Skeletal muscle tissue (tissue), 4 donors: Measurements from ENCODE around the gene NPFFR1. TPM values are rescaled to one million over a fixed set of nuclear protein-coding genes. Genes with fewer than 3 reads are reported as not detected.

Experiments
- H3K27ac ChIP-seq: one replicate; pipeline ENCODE4 v1.7.0; 2013; ENCODE audit warnings: mild to moderate bottlenecking, low read depth, low read length, inconsistent platforms
- H3K27me3 ChIP-seq, 3 donors: one replicate each; pipeline ENCODE4 v1.7.0; 2013; ENCODE audit warnings: low read length in 3 of 3; ENCODE audit not compliant: control insufficient read depth in 3 of 3, insufficient read depth in 3 of 3
- H3K36me3 ChIP-seq, 3 donors: one replicate each; pipeline ENCODE4 v1.7.0; 2013; ENCODE audit warnings: low read length in 3 of 3; ENCODE audit not compliant: control insufficient read depth in 3 of 3, insufficient read depth in 3 of 3
- H3K4me1 ChIP-seq, 3 donors: one replicate each; pipeline ENCODE4 v1.7.0; 2013; ENCODE audit warnings: low read length in 3 of 3, mild to moderate bottlenecking in 3 of 3; ENCODE audit not compliant: control insufficient read depth in 3 of 3, insufficient read depth in 3 of 3
- H3K4me3 ChIP-seq, 3 donors: one replicate each; pipeline ENCODE4 v1.7.0; 2013; ENCODE audit warnings: low read length in 3 of 3
- H3K9ac ChIP-seq, 3 donors: one replicate each; pipeline ENCODE4 v1.7.0; 2013; ENCODE audit warnings: low read length in 3 of 3, mild to moderate bottlenecking in 3 of 3, moderate library complexity in 2 of 3, low read depth in 1 of 3
- H3K9me3 ChIP-seq, 3 donors: one replicate each; pipeline ENCODE4 v1.7.0; 2013; ENCODE audit warnings: low read length in 3 of 3; ENCODE audit not compliant: control insufficient read depth in 3 of 3
- total RNA-seq: library from RNA; depleted of rRNA; stranded (reverse); fragments of >200 nt; gene quantifications from one replicate; pipeline ENCODE4 v1.2.3, GENCODE V29; 2014
- donor health status: Osteomylitis.

NPFFR1 gene
- total RNA-seq, 1 donor from 2014 or later, result under 0.01 TPM

GRCh38 chr10:70277396-70278030, 6.3 kb downstream of the NPFFR1 start:
- peaks cover 0 to 4% (median 0%) of the 10 kb centered on the region in 3 donors for H3K4me1 ChIP-seq
- no peaks in the 10 kb centered on the region for H3K36me3 ChIP-seq
- H3K9ac ChIP-seq, result no peak overlapping the region
- peaks cover 0 to 7% (median under 1%) of the 10 kb centered on the region in 3 donors for H3K27me3 ChIP-seq
- no peaks in the 10 kb centered on the region for H3K9me3 ChIP-seq
- no peak overlapping the region for H3K27ac ChIP-seq
- no peak overlapping the region for H3K4me3 ChIP-seq

- H3K27ac ChIP-seq, result no peak overlapping the region
- peaks cover 0 to 4% (median 0%) of the 10 kb centered on the region in 3 donors for H3K4me1 ChIP-seq
Measured at GRCh38 chr10:70274643-70275042, 9.2 kb downstream of the NPFFR1 start.

GRCh38 chr10:70272925-70273316, 10.9 kb downstream of the NPFFR1 start:
- Histone ChIP-seq H3K4me3 (no peak overlapping the region), H3K36me3 (no peaks in the 10 kb centered on the region), H3K27ac (no peak overlapping the region), H3K9me3 (no peaks in the 10 kb centered on the region), H3K9ac (no peak overlapping the region), H3K27me3 (no peaks in the 10 kb centered on the region), H3K4me1 (peaks cover 0 to 4% (median 0%) of the 10 kb centered on the region in 3 donors)

More at GRCh38 chr10:70274643-70275042, 9.2 kb downstream of the NPFFR1 start:
- Histone ChIP-seq H3K9me3 (no peaks in the 10 kb centered on the region), H3K9ac (no peak overlapping the region), H3K4me3 (no peak overlapping the region), H3K36me3 (no peaks in the 10 kb centered on the region), H3K27me3 (no peaks in the 10 kb centered on the region)

GRCh38 chr10:70271996-70272924, 11.5 kb downstream of the NPFFR1 start:
- H3K4me3 ChIP-seq, result no peak overlapping the region
- H3K27me3 ChIP-seq, result no peaks in the 10 kb centered on the region
- H3K36me3 ChIP-seq, result no peaks in the 10 kb centered on the region
- no peak overlapping the region for H3K9ac ChIP-seq
- H3K4me1 ChIP-seq, result peaks cover 0 to 4% (median 0%) of the 10 kb centered on the region in 3 donors
- H3K9me3 ChIP-seq, result no peaks in the 10 kb centered on the region
- no peak overlapping the region for H3K27ac ChIP-seq

- H3K4me3 ChIP-seq, result no peak overlapping the region
- no peak overlapping the region for H3K9ac ChIP-seq
- H3K9me3 ChIP-seq, result no peaks in the 10 kb centered on the region
- H3K27ac ChIP-seq, result no peak overlapping the region
- H3K27me3 ChIP-seq, result peaks cover 0 to 3% (median under 1%) of the 10 kb centered on the region in 3 donors
- H3K36me3 ChIP-seq, result no peaks in the 10 kb centered on the region
- peaks cover 0 to 4% (median 0%) of the 10 kb centered on the region in 3 donors for H3K4me1 ChIP-seq
Measured at GRCh38 chr10:70270952-70271351, 12.9 kb downstream of the NPFFR1 start.

GRCh38 chr10:70269741-70270140, 14.1 kb downstream of the NPFFR1 start:
- no peaks in the 10 kb centered on the region for H3K4me1 ChIP-seq
- H3K36me3 ChIP-seq, result no peaks in the 10 kb centered on the region
- H3K9me3 ChIP-seq, result no peaks in the 10 kb centered on the region
- H3K27ac ChIP-seq, result no peak overlapping the region
- H3K9ac ChIP-seq, result no peak overlapping the region
- H3K4me3 ChIP-seq, result no peak overlapping the region
- peaks cover 0 to 8% (median 3%) of the 10 kb centered on the region in 3 donors for H3K27me3 ChIP-seq

GRCh38 chr10:70268376-70268775, 15.4 kb downstream of the NPFFR1 start:
- Histone ChIP-seq H3K27me3 (peaks cover 0 to 8% (median 3%) of the 10 kb centered on the region in 3 donors), H3K4me3 (no peak overlapping the region), H3K36me3 (no peaks in the 10 kb centered on the region), H3K27ac (no peak overlapping the region), H3K9ac (no peak overlapping the region), H3K4me1 (no peaks in the 10 kb centered on the region), H3K9me3 (no peaks in the 10 kb centered on the region)

- H3K9ac ChIP-seq, result no peak overlapping the region
- H3K4me1 ChIP-seq, result no peaks in the 10 kb centered on the region
- H3K36me3 ChIP-seq, result no peaks in the 10 kb centered on the region
- no peak overlapping the region for H3K4me3 ChIP-seq
- no peak overlapping the region for H3K27ac ChIP-seq
- no peaks in the 10 kb centered on the region for H3K9me3 ChIP-seq
- H3K27me3 ChIP-seq, result peaks cover 2 to 8% (median 3%) of the 10 kb centered on the region in 3 donors
Measured at GRCh38 chr10:70267161-70267933, 16.5 kb downstream of the NPFFR1 start.

GRCh38 chr10:70266701-70267100, 17.1 kb downstream of the NPFFR1 start:
- Histone ChIP-seq H3K36me3 (no peaks in the 10 kb centered on the region), H3K4me3 (no peak overlapping the region), H3K9ac (no peak overlapping the region), H3K27ac (no peak overlapping the region), H3K4me1 (no peaks in the 10 kb centered on the region), H3K9me3 (no peaks in the 10 kb centered on the region), H3K27me3 (peaks cover 2 to 8% (median 3%) of the 10 kb centered on the region in 3 donors)
